Measurements from ENCODE around the gene ZBTB21.

The ZBTB21 gene

DNA sequence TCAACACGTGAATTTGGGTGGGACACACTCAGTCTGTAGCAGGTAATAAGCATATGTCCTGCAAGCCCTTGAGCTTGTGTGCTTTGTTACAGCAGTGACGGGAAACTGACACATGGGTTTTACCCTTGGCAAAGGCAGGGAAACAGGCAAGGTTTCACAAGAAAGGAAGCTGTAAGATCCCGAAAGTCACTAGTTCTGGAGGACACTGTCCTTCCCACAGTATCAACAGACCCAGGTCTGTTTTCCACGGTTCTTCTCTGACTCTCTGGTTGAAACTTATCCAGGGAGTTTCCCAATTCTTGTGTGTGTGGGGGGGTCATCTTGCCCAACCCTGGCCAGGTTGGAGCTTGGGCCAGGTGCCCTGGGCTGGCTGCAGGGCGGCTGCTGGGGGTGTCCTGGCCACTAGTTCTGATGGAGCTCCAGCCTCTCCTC is 29.3 kb upstream of the ZBTB21 start:
- H3K4me1 ChIP-seq (ENCODE audit: control insufficient read depth, insufficient read depth, low read length, poor library complexity, severe bottlenecking) = peaks cover 24% of the 10 kb centered on the region
- peak overlapping the region; percentile 88 for H3K27ac ChIP-seq (ENCODE audit: low read depth, low read length, severe bottlenecking)
- H3K9me3 ChIP-seq (ENCODE audit: control insufficient read depth, low read length) = no peaks in the 10 kb centered on the region
- H3K4me3 ChIP-seq (ENCODE audit: extremely low read depth, insufficient read depth, low read length, poor library complexity, severe bottlenecking) = no peak overlapping the region
- H3K36me3 ChIP-seq (ENCODE audit: control insufficient read depth, insufficient read depth, low read length) = no peaks in the 10 kb centered on the region
- 86 to 93% methylated on average over 2 to 4 of the region's 5 CpGs for WGBS, 2 experiments (ENCODE audit: insufficient coverage in 2 of 2)

DNA sequence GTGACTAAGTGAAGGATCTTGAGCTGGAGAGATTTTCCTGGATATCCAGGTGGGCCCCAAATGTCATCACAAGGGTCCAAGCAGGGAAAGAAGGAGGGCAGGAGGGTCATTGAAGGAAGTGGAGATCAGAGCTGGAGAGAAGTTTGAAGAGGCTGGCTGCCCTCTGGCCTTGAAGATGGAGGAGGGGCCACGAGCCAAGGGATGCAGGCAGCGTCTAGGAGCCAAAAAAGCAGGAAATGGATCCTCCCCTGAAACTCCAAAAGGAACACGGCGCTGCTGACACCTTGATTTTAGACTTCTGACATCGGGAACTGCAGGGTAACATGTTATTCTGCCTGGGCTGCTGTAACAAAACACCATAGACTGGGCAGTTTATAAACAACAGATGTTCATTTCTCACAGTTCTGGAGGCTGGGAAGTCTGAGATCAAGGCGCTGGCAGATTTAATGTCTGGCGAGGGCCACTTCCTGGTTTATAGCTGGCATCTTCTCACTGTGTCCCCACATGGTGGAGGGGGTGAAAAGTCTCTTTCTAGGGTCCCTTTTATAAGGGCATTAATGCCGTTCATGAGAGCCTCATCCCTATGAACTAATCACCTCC is 28.8 kb upstream of the ZBTB21 start:
- H3K36me3 ChIP-seq (ENCODE audit: control insufficient read depth, insufficient read depth, low read length) = no peaks in the 10 kb centered on the region
- peaks cover 24% of the 10 kb centered on the region for H3K4me1 ChIP-seq (ENCODE audit: control insufficient read depth, insufficient read depth, low read length, poor library complexity, severe bottlenecking)
- 94% methylated on average over 5 of the region's 8 CpGs for WGBS, 2 experiments (ENCODE audit: insufficient coverage in 2 of 2)
- no peak overlapping the region for H3K27ac ChIP-seq (ENCODE audit: low read depth, low read length, severe bottlenecking)
- no peak overlapping the region for H3K4me3 ChIP-seq (ENCODE audit: extremely low read depth, insufficient read depth, low read length, poor library complexity, severe bottlenecking)
- H3K9me3 ChIP-seq (ENCODE audit: control insufficient read depth, low read length) = no peaks in the 10 kb centered on the region

DNA sequence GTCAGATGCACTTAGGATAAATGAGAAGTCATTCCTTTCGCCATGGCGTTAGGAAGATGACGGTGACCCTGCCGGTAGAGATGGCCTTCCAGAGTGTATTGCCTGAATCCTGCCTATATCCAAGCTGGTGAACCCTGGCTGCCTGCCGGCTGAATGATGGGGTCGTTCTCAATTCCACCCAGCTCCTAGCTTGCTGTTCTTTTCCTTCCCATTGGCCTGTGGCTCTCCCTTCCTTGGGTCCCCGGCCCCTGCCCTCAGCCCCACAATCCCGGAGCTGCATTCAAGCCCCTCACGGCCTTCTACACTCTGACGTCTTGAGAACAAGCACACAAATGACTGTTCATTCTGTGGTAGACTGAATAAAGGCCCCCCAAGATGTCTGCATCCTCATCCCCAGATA is 28.2 kb upstream of the ZBTB21 start:
- peaks cover 24% of the 10 kb centered on the region for H3K4me1 ChIP-seq (ENCODE audit: control insufficient read depth, insufficient read depth, low read length, poor library complexity, severe bottlenecking)
- no peak overlapping the region for H3K4me3 ChIP-seq (ENCODE audit: extremely low read depth, insufficient read depth, low read length, poor library complexity, severe bottlenecking)
- no peaks in the 10 kb centered on the region for H3K9me3 ChIP-seq (ENCODE audit: control insufficient read depth, low read length)
- 89 to 91% methylated on average over 10 of the region's 10 CpGs for WGBS, 2 experiments (ENCODE audit: insufficient coverage in 2 of 2)
- no peaks in the 10 kb centered on the region for H3K36me3 ChIP-seq (ENCODE audit: control insufficient read depth, insufficient read depth, low read length)
- H3K27ac ChIP-seq (ENCODE audit: low read depth, low read length, severe bottlenecking) = no peak overlapping the region

DNA sequence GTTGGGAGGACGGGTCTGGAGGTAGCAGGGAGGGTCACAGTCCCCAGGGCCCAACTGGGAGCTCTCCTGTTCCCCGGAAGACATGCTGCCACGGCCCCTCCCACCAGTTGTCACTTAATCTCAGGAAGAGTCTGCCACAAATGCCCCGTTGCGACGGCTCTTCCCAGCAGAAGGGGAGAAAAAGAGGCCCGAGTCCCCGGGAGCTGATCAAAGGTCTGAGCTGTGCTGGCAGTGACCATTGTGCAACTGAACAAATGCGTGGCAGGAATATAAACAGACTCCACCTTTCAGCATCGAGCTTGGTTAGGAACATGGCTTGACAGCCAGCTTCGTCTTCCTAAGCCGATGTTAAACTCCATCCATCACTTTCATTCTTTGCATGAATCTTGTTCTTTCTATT is 27.8 kb upstream of the ZBTB21 start:
- 84 to 100% methylated on average over 1 to 11 of the region's 12 CpGs for WGBS, 2 experiments (ENCODE audit: insufficient coverage in 2 of 2)
- peak overlapping the region; percentile 16 for H3K27ac ChIP-seq (ENCODE audit: low read depth, low read length, severe bottlenecking)
- no peak overlapping the region for H3K4me3 ChIP-seq (ENCODE audit: extremely low read depth, insufficient read depth, low read length, poor library complexity, severe bottlenecking)
- no peaks in the 10 kb centered on the region for H3K36me3 ChIP-seq (ENCODE audit: control insufficient read depth, insufficient read depth, low read length)
- peaks cover 24% of the 10 kb centered on the region for H3K4me1 ChIP-seq (ENCODE audit: control insufficient read depth, insufficient read depth, low read length, poor library complexity, severe bottlenecking)
- H3K9me3 ChIP-seq (ENCODE audit: control insufficient read depth, low read length) = no peaks in the 10 kb centered on the region

DNA sequence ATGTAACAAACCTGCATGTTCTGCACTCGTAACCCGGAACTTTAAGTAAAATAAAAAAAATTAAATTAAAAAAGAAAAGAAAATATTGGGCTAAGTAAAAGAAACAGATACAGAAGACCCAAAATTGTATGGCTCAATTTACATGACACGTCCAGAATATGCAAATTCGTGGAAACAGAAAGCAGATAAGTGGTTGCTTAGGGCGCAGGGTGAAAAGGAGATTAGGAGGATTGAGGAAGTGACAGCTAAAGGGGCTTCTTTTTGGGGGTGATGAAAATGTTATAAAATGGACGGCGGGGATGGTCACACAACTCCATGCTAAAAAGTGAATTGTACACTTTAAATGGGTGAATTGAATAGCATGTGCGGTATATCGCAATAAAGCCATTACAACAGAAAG is 27.4 kb upstream of the ZBTB21 start:
- Histone ChIP-seq H3K36me3 (ENCODE audit: control insufficient read depth, insufficient read depth, low read length) (no peaks in the 10 kb centered on the region), H3K27ac (ENCODE audit: low read depth, low read length, severe bottlenecking) (peak overlapping the region; percentile 16), H3K4me3 (ENCODE audit: extremely low read depth, insufficient read depth, low read length, poor library complexity, severe bottlenecking) (no peak overlapping the region), H3K4me1 (ENCODE audit: control insufficient read depth, insufficient read depth, low read length, poor library complexity, severe bottlenecking) (peaks cover 24% of the 10 kb centered on the region), H3K9me3 (ENCODE audit: control insufficient read depth, low read length) (no peaks in the 10 kb centered on the region)
- 93 to 94% methylated on average over 6 to 7 of the region's 9 CpGs for WGBS, 2 experiments (ENCODE audit: insufficient coverage in 2 of 2)

DNA sequence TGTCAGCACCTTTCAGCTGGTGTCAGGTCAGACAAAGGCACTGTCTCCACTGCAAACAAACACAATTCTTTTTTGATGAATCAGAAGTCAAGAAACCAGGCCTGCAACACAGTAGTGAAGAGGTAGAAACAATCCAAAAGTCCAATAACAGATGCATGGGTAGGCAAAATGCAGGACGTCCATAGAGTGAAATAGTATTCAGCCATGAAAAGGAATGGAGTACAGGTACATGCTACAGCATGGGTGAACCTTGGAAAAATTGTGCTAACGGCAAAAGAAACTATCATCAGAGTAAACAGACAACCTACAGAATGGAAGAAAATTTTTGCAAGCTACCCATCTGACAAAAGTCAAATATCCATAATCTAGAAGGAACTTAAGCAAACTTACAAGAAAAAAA is 26.2 kb upstream of the ZBTB21 start:
- Histone ChIP-seq H3K9me3 (ENCODE audit: control insufficient read depth, low read length) (no peaks in the 10 kb centered on the region), H3K4me1 (ENCODE audit: control insufficient read depth, insufficient read depth, low read length, poor library complexity, severe bottlenecking) (peaks cover 20% of the 10 kb centered on the region), H3K36me3 (ENCODE audit: control insufficient read depth, insufficient read depth, low read length) (no peaks in the 10 kb centered on the region), H3K4me3 (ENCODE audit: extremely low read depth, insufficient read depth, low read length, poor library complexity, severe bottlenecking) (no peak overlapping the region), H3K27ac (ENCODE audit: low read depth, low read length, severe bottlenecking) (no peak overlapping the region)
- 71 to 94% methylated on average over 1 to 2 of the region's 2 CpGs for WGBS, 2 experiments (ENCODE audit: insufficient coverage in 2 of 2)

DNA sequence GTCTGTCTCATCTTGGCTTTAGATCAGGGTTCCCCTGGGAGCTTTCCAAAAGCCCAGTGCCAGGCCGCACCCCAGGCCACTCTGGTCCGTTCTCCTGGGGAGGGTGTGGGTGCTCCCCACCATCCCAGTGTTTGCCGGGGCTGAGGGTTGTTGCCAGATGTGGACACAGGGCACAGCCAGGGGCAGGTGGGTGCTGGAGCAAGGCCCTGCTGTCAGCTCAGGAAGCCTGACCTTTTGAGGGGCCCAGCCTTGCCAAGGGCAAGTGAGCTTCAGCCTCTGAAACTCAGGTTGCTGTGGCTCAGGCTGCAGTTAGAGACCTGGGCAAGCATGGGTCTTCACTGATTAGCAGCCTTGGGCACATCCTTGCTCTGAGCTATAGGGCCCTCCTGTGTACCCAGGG is 22.8 kb upstream of the ZBTB21 start:
- H3K4me1 ChIP-seq (ENCODE audit: control insufficient read depth, insufficient read depth, low read length, poor library complexity, severe bottlenecking) = no peaks in the 10 kb centered on the region
- no peaks in the 10 kb centered on the region for H3K36me3 ChIP-seq (ENCODE audit: control insufficient read depth, insufficient read depth, low read length)
- H3K27ac ChIP-seq (ENCODE audit: low read depth, low read length, severe bottlenecking) = no peak overlapping the region
- no peaks in the 10 kb centered on the region for H3K9me3 ChIP-seq (ENCODE audit: control insufficient read depth, low read length)
- no peak overlapping the region for H3K4me3 ChIP-seq (ENCODE audit: extremely low read depth, insufficient read depth, low read length, poor library complexity, severe bottlenecking)
- WGBS, 2 experiments (ENCODE audit: insufficient coverage in 2 of 2) = 88 to 100% methylated on average over 1 to 3 of the region's 3 CpGs

DNA sequence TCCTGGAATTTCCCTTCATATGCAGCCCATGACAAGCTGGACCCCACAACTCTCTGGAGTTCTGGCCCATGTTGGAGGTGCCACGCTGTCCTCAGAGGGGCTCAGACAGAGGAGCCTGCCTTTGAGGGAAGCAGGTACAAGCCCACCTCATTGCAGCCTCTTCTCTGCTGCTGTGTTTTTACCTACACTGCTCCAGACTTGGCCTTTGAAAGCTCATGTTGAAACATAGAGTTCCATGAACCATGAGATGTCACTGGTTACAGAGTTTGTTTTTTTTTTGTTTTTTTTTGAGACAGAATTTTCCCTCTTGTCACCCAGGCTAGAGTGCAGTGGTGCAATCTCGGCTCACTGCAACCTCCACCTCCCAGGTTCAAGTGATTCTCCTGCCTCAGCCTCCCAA is 22.1 kb upstream of the ZBTB21 start:
- Histone ChIP-seq H3K27ac (ENCODE audit: low read depth, low read length, severe bottlenecking) (no peak overlapping the region), H3K4me3 (ENCODE audit: extremely low read depth, insufficient read depth, low read length, poor library complexity, severe bottlenecking) (no peak overlapping the region), H3K9me3 (ENCODE audit: control insufficient read depth, low read length) (no peaks in the 10 kb centered on the region), H3K4me1 (ENCODE audit: control insufficient read depth, insufficient read depth, low read length, poor library complexity, severe bottlenecking) (no peaks in the 10 kb centered on the region), H3K36me3 (ENCODE audit: control insufficient read depth, insufficient read depth, low read length) (no peaks in the 10 kb centered on the region)
- WGBS, 2 experiments (ENCODE audit: insufficient coverage in 2 of 2) = 95% methylated on average over 2 of the region's 2 CpGs; no CpG with 5 or more reads in 1 of the 2 experiments

DNA sequence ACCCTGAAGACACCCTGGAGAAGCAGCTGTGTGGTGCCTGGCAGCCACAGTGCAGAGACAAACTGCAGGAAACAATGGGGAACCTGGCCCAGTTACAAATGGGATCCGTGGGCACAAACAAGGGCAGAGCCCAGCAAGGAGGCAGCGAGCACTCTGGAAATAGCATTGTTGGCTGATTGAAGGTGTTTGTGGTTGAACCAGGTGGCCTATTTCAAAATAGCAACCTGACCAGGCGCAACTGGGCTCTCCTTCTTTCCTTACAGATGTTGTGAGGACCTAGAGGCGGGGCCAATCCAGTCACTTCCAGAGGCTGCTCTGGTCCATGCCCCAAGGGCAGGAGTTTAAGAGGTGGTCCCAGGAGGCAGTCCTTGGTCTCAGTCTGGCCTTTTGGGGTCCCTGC is 21.7 kb upstream of the ZBTB21 start:
- 74 to 85% methylated on average over 3 to 4 of the region's 4 CpGs for WGBS, 2 experiments (ENCODE audit: insufficient coverage in 2 of 2)
- H3K27ac ChIP-seq (ENCODE audit: low read depth, low read length, severe bottlenecking) = no peak overlapping the region
- no peak overlapping the region for H3K4me3 ChIP-seq (ENCODE audit: extremely low read depth, insufficient read depth, low read length, poor library complexity, severe bottlenecking)
- no peaks in the 10 kb centered on the region for H3K4me1 ChIP-seq (ENCODE audit: control insufficient read depth, insufficient read depth, low read length, poor library complexity, severe bottlenecking)
- no peaks in the 10 kb centered on the region for H3K36me3 ChIP-seq (ENCODE audit: control insufficient read depth, insufficient read depth, low read length)
- H3K9me3 ChIP-seq (ENCODE audit: control insufficient read depth, low read length) = no peaks in the 10 kb centered on the region

DNA sequence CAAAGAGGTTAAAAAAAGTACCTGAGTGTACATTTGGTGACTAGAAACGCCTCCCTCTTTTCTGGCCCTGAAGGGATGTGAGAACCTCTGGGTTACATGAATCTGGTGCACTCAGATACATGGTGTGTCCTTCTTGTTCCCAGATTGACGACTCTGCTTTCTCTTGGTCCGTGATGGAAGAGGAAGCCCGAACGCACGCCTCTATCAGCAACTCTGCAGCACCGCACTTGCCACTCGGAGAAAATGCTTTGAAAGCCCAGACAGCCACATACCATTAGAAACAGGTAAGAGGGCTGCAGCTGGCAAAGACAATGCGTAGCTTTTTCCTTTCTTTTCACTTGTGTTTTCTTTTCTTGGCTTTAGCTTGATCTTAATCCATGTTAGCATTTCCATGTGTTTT is 21.1 kb upstream of the ZBTB21 start:
- WGBS, 2 experiments (ENCODE audit: insufficient coverage in 2 of 2) = 86 to 87% methylated on average over 8 to 9 of the region's 9 CpGs
- Histone ChIP-seq H3K36me3 (ENCODE audit: control insufficient read depth, insufficient read depth, low read length) (no peaks in the 10 kb centered on the region), H3K4me3 (ENCODE audit: extremely low read depth, insufficient read depth, low read length, poor library complexity, severe bottlenecking) (no peak overlapping the region), H3K4me1 (ENCODE audit: control insufficient read depth, insufficient read depth, low read length, poor library complexity, severe bottlenecking) (no peaks in the 10 kb centered on the region), H3K27ac (ENCODE audit: low read depth, low read length, severe bottlenecking) (no peak overlapping the region), H3K9me3 (ENCODE audit: control insufficient read depth, low read length) (no peaks in the 10 kb centered on the region)

DNA sequence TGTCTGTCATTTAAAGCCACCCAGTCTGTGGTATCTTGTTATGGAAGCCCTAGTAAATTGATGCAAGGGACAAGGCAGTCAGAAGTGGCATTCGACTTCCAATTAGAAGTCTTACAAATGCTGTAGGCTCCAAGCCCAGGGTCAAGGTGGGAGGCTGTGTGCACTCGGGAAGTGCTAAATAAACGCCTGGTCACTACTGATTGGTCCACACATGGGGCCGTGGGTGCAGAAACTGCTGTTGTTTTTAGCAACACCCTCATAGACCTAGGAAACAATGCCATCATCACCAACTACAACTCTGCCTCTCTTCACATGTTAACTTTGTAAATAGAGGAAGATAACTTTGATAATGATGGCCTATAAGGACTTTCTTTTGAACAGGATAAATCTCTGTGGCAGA is 20.2 kb upstream of the ZBTB21 start:
- no peak overlapping the region for H3K27ac ChIP-seq (ENCODE audit: low read depth, low read length, severe bottlenecking)
- H3K4me3 ChIP-seq (ENCODE audit: extremely low read depth, insufficient read depth, low read length, poor library complexity, severe bottlenecking) = no peak overlapping the region
- no peaks in the 10 kb centered on the region for H3K9me3 ChIP-seq (ENCODE audit: control insufficient read depth, low read length)
- H3K4me1 ChIP-seq (ENCODE audit: control insufficient read depth, insufficient read depth, low read length, poor library complexity, severe bottlenecking) = no peaks in the 10 kb centered on the region
- WGBS, 2 experiments (ENCODE audit: insufficient coverage in 2 of 2) = 82 to 91% methylated on average over 3 to 4 of the region's 4 CpGs
- H3K36me3 ChIP-seq (ENCODE audit: control insufficient read depth, insufficient read depth, low read length) = no peaks in the 10 kb centered on the region
